Osteoblast (primary cell): ENCODE measurements around the gene CEP89. TPM values are rescaled to one million over a fixed set of nuclear protein-coding genes. Genes with fewer than 3 reads are reported as not detected.
"Not testable (repeated sequence)": the region's sequence is repeated elsewhere in the genome, so short reads cannot be mapped to it uniquely, and the experiment has no call there.

ENCODE experiments used
- DNase-seq: peaks from one replicate; pipeline ENCODE4 v3.0.0; 2011; ENCODE audit warnings: low spot score, mixed read lengths; ENCODE audit not compliant: insufficient read length; ENCODE audit errors: missing footprints
- H2AFZ ChIP-seq: 2 replicates; pipeline ENCODE4 v1.6.0; 2011; ENCODE audit warnings: mild to moderate bottlenecking, low read length
- H3K27ac ChIP-seq: 2 replicates; pipeline ENCODE4 v1.5.1; 2011; ENCODE audit warnings: mild to moderate bottlenecking, low read depth, low read length, moderate library complexity
- H3K27me3 ChIP-seq: 2 replicates; pipeline ENCODE4 v1.6.0; 2012; ENCODE audit warnings: mild to moderate bottlenecking, control low read depth, inconsistent platforms, low read length, moderate library complexity; ENCODE audit not compliant: insufficient read depth
- H3K36me3 ChIP-seq: 2 replicates; pipeline ENCODE4 v1.5.1; 2011; ENCODE audit warnings: mild to moderate bottlenecking, low read length, control low read depth, moderate library complexity; ENCODE audit not compliant: insufficient read depth
- H3K4me1 ChIP-seq: 2 replicates; pipeline ENCODE4 v1.5.1; 2011; ENCODE audit warnings: mild to moderate bottlenecking, low read length, control low read depth, moderate library complexity; ENCODE audit not compliant: insufficient read depth
- H3K4me2 ChIP-seq: 2 replicates; pipeline ENCODE4 v1.6.0; 2011; ENCODE audit warnings: mild to moderate bottlenecking, low read length; ENCODE audit not compliant: insufficient read depth
- H3K4me3 ChIP-seq: fragments of 200-600 bp; sonication (generic); 3 replicates; pipeline ENCODE4 v1.5.1; 2012; ENCODE audit warnings: mild to moderate bottlenecking, low read length, inconsistent platforms; ENCODE audit not compliant: insufficient read depth
- H3K79me2 ChIP-seq: 2 replicates; pipeline ENCODE4 v1.6.0; 2012; ENCODE audit warnings: mild to moderate bottlenecking, low read length, control low read depth, inconsistent platforms; ENCODE audit not compliant: insufficient read depth
- H3K9me3 ChIP-seq: 2 replicates; pipeline ENCODE4 v1.5.1; 2011; ENCODE audit warnings: low read depth, low read length, control low read depth
- H4K20me1 ChIP-seq: 2 replicates; pipeline ENCODE4 v1.6.0; 2012; ENCODE audit warnings: mild to moderate bottlenecking, low read length, control low read depth; ENCODE audit not compliant: insufficient read depth
- CTCF ChIP-seq: IDR thresholded peaks from 2 replicates; pipeline ENCODE4 v1.5.1; 2011; ENCODE audit warnings: mild to moderate bottlenecking, low read depth, low read length, moderate library complexity; ENCODE audit errors: extremely low read depth
- total RNA-seq: library from RNA; depleted of rRNA; stranded (reverse); fragments of >200 nt; gene quantifications from 2 replicates; pipeline ENCODE4 v1.2.3, GENCODE V29; 2012

CEP89 gene
- total RNA-seq, 1 donor: 18.5 TPM

- no peaks in the 10 kb centered on the region for H3K9me3 ChIP-seq
- DNase-seq: no peak
- TF ChIP-seq CTCF: no peak
These were observed 129.7 kb downstream of the CEP89 start for GRCh38 chr19:32842061-32842460.

GRCh38 chr19:32837531-32837930, 134.2 kb downstream of the CEP89 start:
- DNase-seq: no peak
- Histone ChIP-seq H3K27ac (no peak overlapping the region), H3K9me3 (no peaks in the 10 kb centered on the region), H3K79me2 (no peaks in the 10 kb centered on the region), H3K4me3 (no peak overlapping the region), H3K27me3 (no peaks in the 10 kb centered on the region), H3K36me3 (no peaks in the 10 kb centered on the region), H3K4me2 (no peak overlapping the region), H4K20me1 (no peaks in the 10 kb centered on the region), H2AFZ (no peak overlapping the region), H3K4me1 (no peaks in the 10 kb centered on the region)
- no peak for TF ChIP-seq CTCF

More at GRCh38 chr19:32842061-32842460, 129.7 kb downstream of the CEP89 start:
- Histone ChIP-seq H3K4me1 (no peaks in the 10 kb centered on the region), H4K20me1 (no peaks in the 10 kb centered on the region), H3K79me2 (no peaks in the 10 kb centered on the region), H2AFZ (no peak overlapping the region), H3K36me3 (no peaks in the 10 kb centered on the region), H3K4me3 (no peak overlapping the region), H3K4me2 (no peak overlapping the region), H3K27me3 (no peaks in the 10 kb centered on the region), H3K27ac (no peak overlapping the region)

GRCh38 chr19:32833388-32833787, 138.4 kb downstream of the CEP89 start:
- not testable (repeated sequence) for H4K20me1 ChIP-seq, DNase-seq, H3K4me2 ChIP-seq, H2AFZ ChIP-seq, H3K4me1 ChIP-seq, H3K79me2 ChIP-seq, H3K27me3 ChIP-seq, H3K9me3 ChIP-seq, H3K27ac ChIP-seq, H3K36me3 ChIP-seq, H3K4me3 ChIP-seq

- H3K36me3 ChIP-seq, H4K20me1 ChIP-seq, H3K4me1 ChIP-seq, H3K4me2 ChIP-seq, H3K9me3 ChIP-seq, H3K27ac ChIP-seq, H2AFZ ChIP-seq, H3K4me3 ChIP-seq, H3K79me2 ChIP-seq, H3K27me3 ChIP-seq, DNase-seq: not testable (repeated sequence)
These were observed 138.9 kb downstream of the CEP89 start for GRCh38 chr19:32832825-32833224.

GRCh38 chr19:32832094-32832493, 139.7 kb downstream of the CEP89 start:
- not testable (repeated sequence) for H3K27ac ChIP-seq, H4K20me1 ChIP-seq, H3K4me3 ChIP-seq, H3K36me3 ChIP-seq, DNase-seq, H2AFZ ChIP-seq, H3K4me1 ChIP-seq, H3K9me3 ChIP-seq, H3K4me2 ChIP-seq, H3K27me3 ChIP-seq, H3K79me2 ChIP-seq
